ENCODE data around the gene LSR.

DNA sequence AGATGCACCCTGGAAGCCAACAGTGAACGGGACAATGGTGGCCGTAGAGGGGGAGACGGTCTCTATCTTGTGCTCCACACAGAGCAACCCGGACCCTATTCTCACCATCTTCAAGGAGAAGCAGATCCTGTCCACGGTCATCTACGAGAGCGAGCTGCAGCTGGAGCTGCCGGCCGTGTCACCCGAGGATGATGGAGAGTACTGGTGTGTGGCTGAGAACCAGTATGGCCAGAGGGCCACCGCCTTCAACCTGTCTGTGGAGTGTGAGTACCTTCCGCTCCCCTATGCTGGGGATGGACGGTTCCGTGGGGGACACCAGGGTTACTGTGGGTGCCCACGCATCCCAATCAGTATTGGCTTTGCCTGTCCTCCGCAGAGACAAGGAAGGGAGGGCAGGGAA, 53.6 kb downstream of the LSR start:
- TF ChIP-seq, protein P1, sequence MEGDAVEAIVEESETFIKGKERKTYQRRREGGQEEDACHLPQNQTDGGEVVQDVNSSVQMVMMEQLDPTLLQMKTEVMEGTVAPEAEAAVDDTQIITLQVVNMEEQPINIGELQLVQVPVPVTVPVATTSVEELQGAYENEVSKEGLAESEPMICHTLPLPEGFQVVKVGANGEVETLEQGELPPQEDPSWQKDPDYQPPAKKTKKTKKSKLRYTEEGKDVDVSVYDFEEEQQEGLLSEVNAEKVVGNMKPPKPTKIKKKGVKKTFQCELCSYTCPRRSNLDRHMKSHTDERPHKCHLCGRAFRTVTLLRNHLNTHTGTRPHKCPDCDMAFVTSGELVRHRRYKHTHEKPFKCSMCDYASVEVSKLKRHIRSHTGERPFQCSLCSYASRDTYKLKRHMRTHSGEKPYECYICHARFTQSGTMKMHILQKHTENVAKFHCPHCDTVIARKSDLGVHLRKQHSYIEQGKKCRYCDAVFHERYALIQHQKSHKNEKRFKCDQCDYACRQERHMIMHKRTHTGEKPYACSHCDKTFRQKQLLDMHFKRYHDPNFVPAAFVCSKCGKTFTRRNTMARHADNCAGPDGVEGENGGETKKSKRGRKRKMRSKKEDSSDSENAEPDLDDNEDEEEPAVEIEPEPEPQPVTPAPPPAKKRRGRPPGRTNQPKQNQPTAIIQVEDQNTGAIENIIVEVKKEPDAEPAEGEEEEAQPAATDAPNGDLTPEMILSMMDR (IDR thresholded peaks at IDR 0.05), result no peak
- TF ChIP-seq POLR2A (IDR thresholded peaks at IDR 0.05) (no peak), POLR2AphosphoS5 (IDR thresholded peaks at IDR 0.05) (no peak)

Data from prostate gland (tissue), 2 donors.